OCI-LY1 (cell line): ENCODE measurements around the gene TRA2A.

Source experiments
- H2AFZ ChIP-seq: fragments of 200-600 bp; sonication (generic), shearing (Covaris generic); 2 replicates; pipeline ENCODE4 v1.6.0; 2014; ENCODE audit warnings: antibody characterized with exemption, mild to moderate bottlenecking, low read length
- H3F3A ChIP-seq: fragments of 200-600 bp; sonication (generic), shearing (Covaris generic); 2 replicates; pipeline ENCODE4 v1.6.0; 2014; ENCODE audit warnings: mild to moderate bottlenecking, antibody characterized with exemption, low read length, moderate library complexity; ENCODE audit not compliant: insufficient read depth
- H3K27ac ChIP-seq: fragments of 200-600 bp; sonication (generic); 2 replicates; pipeline ENCODE4 v1.5.1; 2014; ENCODE audit warnings: low read length, mixed run types, mild to moderate bottlenecking, low read depth; ENCODE audit not compliant: poor library complexity, severe bottlenecking
- H3K27me3 ChIP-seq: fragments of 200-600 bp; sonication (generic); 2 replicates; pipeline ENCODE4 v1.6.0; 2014; ENCODE audit warnings: antibody characterized with exemption, mild to moderate bottlenecking, low read length, moderate library complexity; ENCODE audit not compliant: insufficient read depth
- H3K36me3 ChIP-seq: fragments of 200-600 bp; sonication (generic); 2 replicates; pipeline ENCODE4 v1.6.1; 2014; ENCODE audit warnings: mild to moderate bottlenecking, antibody characterized with exemption, low read length, moderate library complexity, mixed read lengths; ENCODE audit not compliant: insufficient read depth
- H3K4me1 ChIP-seq: fragments of 200-600 bp; sonication (generic); 2 replicates; pipeline ENCODE4 v1.5.1; 2014; ENCODE audit warnings: mild to moderate bottlenecking, low read length, moderate library complexity; ENCODE audit not compliant: insufficient read depth, severe bottlenecking
- H3K4me2 ChIP-seq: fragments of 200-600 bp; sonication (generic), shearing (Covaris generic); 2 replicates; pipeline ENCODE4 v1.6.1; 2014; ENCODE audit warnings: low read length
- H3K4me3 ChIP-seq: fragments of 200-600 bp; sonication (generic); 2 replicates; pipeline ENCODE4 v1.5.1; 2014; ENCODE audit warnings: low read length, low read depth, mild to moderate bottlenecking, mixed read lengths; ENCODE audit not compliant: poor library complexity, severe bottlenecking
- H3K79me2 ChIP-seq: fragments of 200-600 bp; shearing (Covaris generic); 2 replicates; pipeline ENCODE4 v1.6.1; 2016; ENCODE audit warnings: mixed run types, low read length, mixed read lengths; ENCODE audit not compliant: insufficient read depth
- H3K9ac ChIP-seq: fragments of 200-600 bp; sonication (generic), shearing (Covaris generic); 2 replicates; pipeline ENCODE4 v1.6.1; 2014; ENCODE audit warnings: mild to moderate bottlenecking, low read length, mixed read lengths
- H3K9me2 ChIP-seq: fragments of 200-600 bp; sonication (generic), shearing (Covaris generic); 2 replicates; pipeline ENCODE4 v1.6.1; 2014; ENCODE audit warnings: low read depth, mild to moderate bottlenecking, low read length, mixed read lengths
- H3K9me3 ChIP-seq: fragments of 200-600 bp; shearing (Covaris generic); 2 replicates; pipeline ENCODE4 v1.6.1; 2014; ENCODE audit warnings: low read length, mixed read lengths
- H4K20me1 ChIP-seq: fragments of 200-600 bp; sonication (generic), shearing (Covaris generic); 2 replicates; pipeline ENCODE4 v1.6.0; 2016; ENCODE audit warnings: mild to moderate bottlenecking, low read length; ENCODE audit not compliant: insufficient read depth
- CTCF ChIP-seq: fragments of 200-600 bp; sonication (generic), shearing (Covaris generic); IDR thresholded peaks from 2 replicates; pipeline ENCODE4 v1.5.1; 2017; ENCODE audit warnings: mild to moderate bottlenecking, antibody characterized with exemption, low read length, moderate library complexity, mixed read lengths
- EZH2 ChIP-seq: fragments of 200-600 bp; sonication (generic), shearing (Covaris generic); IDR thresholded peaks from 2 replicates; pipeline ENCODE4 v1.8.0; 2017; ENCODE audit warnings: borderline replicate concordance, mixed run types, mild to moderate bottlenecking, antibody characterized with exemption, low read length, moderate library complexity, mixed read lengths

The TRA2A gene

GRCh38 chr7:23538301-23538700 is 6.5 kb upstream of the TRA2A start:
- H3K4me1 ChIP-seq, result peaks cover 24% of the 10 kb centered on the region
- no peak overlapping the region for H3K4me3 ChIP-seq
- no peak overlapping the region for H3K9ac ChIP-seq
- no peak overlapping the region for H3K4me2 ChIP-seq
- no peaks in the 10 kb centered on the region for H3K36me3 ChIP-seq
- H3K27me3 ChIP-seq, result no peaks in the 10 kb centered on the region
- no peak overlapping the region for H2AFZ ChIP-seq
- H3K9me3 ChIP-seq, result no peaks in the 10 kb centered on the region
- TF ChIP-seq CTCF (no peak), EZH2 (no peak)
- H3K9me2 ChIP-seq, result no peaks in the 10 kb centered on the region
- H3K79me2 ChIP-seq, result no peaks in the 10 kb centered on the region
- H3F3A ChIP-seq, result no peaks in the 10 kb centered on the region
- no peak overlapping the region for H3K27ac ChIP-seq
- H4K20me1 ChIP-seq, result no peaks in the 10 kb centered on the region

- Histone ChIP-seq H3K9me3 (no peaks in the 10 kb centered on the region), H3K9me2 (no peaks in the 10 kb centered on the region), H3K36me3 (peaks cover 31% of the 10 kb centered on the region), H3K4me2 (no peak overlapping the region), H3K79me2 (peaks cover 36% of the 10 kb centered on the region), H3K9ac (no peak overlapping the region), H3K4me1 (peaks cover 32% of the 10 kb centered on the region), H3K4me3 (no peak overlapping the region), H3F3A (0 out of 2 replicates have a peak, but pooled peaks cover 6% of the 10 kb centered on the region), H4K20me1 (peaks cover 2% of the 10 kb centered on the region; the same call in 1 of the 2 replicates), H2AFZ (no peak overlapping the region), H3K27ac (peak overlapping the region; percentile 87), H3K27me3 (no peaks in the 10 kb centered on the region)
- no peak for TF ChIP-seq EZH2
- TF ChIP-seq CTCF, result peak; percentile 40; the same call in 1 of the 2 replicates
These were observed 1.4 kb upstream of the TRA2A start for GRCh38 chr7:23533238-23533604.

DNA sequence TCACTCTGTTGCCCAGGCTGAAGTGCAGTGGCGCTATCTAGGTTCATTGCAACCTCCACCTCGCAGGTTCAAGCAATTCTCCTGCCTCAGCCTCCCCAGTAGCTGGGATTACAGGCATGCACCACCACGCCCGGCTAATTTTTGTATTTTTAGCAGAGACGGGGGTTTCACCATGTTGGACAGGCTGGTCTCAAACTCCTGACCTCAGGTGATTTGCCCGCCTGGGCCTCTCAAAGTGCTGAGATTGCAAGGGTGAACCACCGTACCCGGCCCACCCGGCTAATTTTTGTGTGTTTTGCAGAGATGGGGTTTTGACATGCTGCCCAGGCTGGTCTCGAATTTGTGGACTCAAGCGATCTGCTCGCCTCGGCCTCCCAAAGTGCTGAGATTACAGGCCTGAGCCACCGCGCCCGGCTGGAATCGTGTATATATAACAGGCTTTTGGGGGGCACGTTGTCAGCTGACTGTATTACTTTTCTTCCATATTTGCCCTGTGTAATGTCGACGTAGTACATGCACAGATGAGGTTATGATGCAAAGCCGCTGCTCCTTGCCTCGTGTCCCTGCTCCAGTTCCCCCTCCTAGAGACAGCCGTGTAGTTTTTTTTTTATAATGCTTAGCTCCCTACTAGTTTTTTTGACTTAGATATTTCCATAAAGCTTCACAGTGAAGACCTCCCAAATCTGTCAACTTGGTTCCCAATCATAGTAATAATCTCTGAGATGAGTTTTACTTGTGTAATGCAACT is 883 bp upstream of the TRA2A start:
- TF ChIP-seq CTCF, result no peak
- Histone ChIP-seq H3K79me2 (peaks cover 41% of the 10 kb centered on the region), H3K27me3 (no peaks in the 10 kb centered on the region), H4K20me1 (peaks cover 2% of the 10 kb centered on the region; the same call in 1 of the 2 replicates), H3K9ac (peak overlapping the region; percentile 94), H3K4me3 (peak overlapping the region; percentile 84), H3K36me3 (peaks cover 31% of the 10 kb centered on the region), H2AFZ (no peak overlapping the region), H3K9me2 (no peaks in the 10 kb centered on the region), H3K9me3 (no peaks in the 10 kb centered on the region), H3K4me1 (peaks cover 38% of the 10 kb centered on the region), H3K4me2 (peak overlapping the region; percentile 81), H3F3A (0 out of 2 replicates have a peak, but pooled peaks cover 6% of the 10 kb centered on the region), H3K27ac (peak overlapping the region; percentile 87)
